H54 (cell line): Measurements from ENCODE around the gene SETD1A.

Experiments
- DNase-seq: peaks from one replicate; pipeline ENCODE4 v3.0.0; 2011; ENCODE audit warnings: low spot score, mixed read lengths; ENCODE audit not compliant: insufficient read length
- FAIRE-seq: peaks from 3 replicates; lab custom pipeline; 2011; peaks lifted over from hg19 to GRCh38; lab: Jason Lieb, UNC
- POLR2A ChIP-seq: IDR thresholded peaks from 2 replicates; pipeline ENCODE4 v1.6.1; 2011; ENCODE audit warnings: low read depth, mild to moderate bottlenecking, low read length

Gene SETD1A

DNA sequence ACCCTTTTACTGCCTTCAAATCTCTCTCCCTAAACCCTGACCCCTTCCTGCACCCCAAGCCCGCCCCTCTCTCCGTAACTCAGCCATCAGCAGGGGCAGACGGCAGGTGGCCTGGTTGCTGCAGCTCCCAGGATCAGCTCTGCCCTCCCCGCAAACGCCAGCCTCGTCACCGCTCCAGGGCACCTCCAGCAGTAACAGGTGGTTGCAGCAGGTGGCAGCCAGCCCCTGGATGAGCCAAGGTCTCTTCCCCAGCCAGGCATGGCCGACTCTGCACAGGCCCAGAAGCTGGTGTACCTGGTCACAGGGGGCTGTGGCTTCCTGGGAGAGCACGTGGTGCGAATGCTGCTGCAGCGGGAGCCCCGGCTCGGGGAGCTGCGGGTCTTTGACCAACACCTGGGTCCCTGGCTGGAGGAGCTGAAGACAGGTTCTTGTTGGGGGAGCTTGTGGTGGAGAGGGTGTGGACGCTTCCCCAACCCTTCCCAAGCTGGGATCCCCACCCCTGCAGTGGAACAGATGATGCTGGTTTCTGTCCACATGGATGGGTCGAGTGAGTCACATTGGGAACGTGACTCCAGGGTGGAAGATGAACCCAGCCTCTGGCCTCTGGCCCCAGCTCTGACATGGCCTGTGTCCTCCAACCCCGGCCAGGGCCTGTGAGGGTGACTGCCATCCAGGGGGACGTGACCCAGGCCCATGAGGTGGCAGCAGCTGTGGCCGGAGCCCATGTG lies 28.0 kb downstream of the SETD1A start:
- DNase-seq (no peak), FAIRE-seq (no peak)
- no peak for TF ChIP-seq POLR2A

DNA sequence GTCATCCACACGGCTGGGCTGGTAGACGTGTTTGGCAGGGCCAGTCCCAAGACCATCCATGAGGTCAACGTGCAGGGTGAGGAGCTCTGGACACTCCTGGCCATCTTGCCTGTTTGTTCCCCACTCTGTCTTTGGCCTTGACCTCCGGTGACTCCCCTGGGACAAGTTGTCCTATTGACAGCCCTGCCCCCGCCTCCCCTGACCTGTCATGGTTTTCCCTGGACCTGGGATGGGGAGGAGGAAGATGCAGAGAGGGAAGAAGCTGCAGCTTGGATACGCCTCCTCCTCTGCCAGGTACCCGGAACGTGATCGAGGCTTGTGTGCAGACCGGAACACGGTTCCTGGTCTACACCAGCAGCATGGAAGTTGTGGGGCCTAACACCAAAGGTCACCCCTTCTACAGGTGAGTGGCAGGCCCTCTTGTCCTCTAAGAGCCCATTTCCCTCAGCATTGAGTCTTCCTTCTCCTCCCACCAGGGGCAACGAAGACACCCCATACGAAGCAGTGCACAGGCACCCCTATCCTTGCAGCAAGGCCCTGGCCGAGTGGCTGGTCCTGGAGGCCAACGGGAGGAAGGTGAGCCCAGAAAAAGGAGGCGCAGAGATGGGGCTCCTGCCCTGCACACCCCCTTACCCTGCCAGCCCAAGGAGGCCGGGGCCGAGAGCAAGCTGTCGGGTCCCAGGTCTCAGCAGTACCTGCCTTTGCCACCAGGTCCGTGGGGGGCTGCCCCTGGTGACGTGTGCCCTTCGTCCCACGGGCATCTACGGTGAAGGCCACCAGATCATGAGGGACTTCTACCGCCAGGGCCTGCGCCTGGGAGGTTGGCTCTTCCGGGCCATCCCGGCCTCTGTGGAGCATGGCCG lies 28.8 kb downstream of the SETD1A start:
- TF ChIP-seq POLR2A = no peak
- FAIRE-seq (no peak), DNase-seq (no peak)

DNA sequence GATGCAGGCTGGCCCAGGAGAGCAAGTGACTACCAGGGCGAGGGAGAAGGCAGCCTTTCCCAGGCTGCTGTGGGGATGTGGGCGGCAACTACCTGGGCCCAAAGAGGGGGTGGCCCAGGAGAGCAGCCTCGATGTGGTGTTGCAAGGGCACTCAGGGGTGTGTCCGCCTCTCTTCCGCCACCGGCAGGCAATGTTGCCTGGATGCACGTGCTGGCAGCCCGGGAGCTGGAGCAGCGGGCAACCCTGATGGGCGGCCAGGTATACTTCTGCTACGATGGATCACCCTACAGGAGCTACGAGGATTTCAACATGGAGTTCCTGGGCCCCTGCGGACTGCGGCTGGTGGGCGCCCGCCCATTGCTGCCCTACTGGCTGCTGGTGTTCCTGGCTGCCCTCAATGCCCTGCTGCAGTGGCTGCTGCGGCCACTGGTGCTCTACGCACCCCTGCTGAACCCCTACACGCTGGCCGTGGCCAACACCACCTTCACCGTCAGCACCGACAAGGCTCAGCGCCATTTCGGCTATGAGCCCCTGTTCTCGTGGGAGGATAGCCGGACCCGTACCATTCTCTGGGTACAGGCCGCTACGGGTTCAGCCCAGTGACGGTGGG lies 30.1 kb downstream of the SETD1A start:
- TF ChIP-seq POLR2A = no peak
- no peak for DNase-seq
- no peak for FAIRE-seq

- DNase-seq = no peak
- TF ChIP-seq POLR2A = no peak
- no peak for FAIRE-seq
Observed at GRCh38 chr16:30989469-30990047, 32.0 kb downstream of the SETD1A start.

DNA sequence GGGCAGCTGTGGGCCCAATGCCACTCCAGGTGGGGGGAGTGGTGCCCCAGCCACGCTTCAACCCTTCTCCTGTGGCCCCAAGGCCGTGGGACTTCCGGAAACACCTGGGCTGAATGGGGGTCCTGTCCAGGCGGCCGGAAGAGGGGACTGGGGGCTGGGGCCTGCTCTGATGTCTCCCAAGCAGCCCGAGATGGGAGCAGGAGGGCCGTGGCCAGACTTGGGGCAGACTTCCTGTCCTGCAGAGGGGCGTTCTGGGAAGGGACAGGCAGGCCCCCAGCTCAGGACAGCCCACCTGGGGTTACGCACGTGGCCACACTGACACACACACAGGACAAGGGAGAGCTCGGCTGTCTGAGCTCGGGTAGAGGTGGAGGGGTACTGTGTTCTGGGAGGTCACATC lies 32.6 kb downstream of the SETD1A start:
- TF ChIP-seq POLR2A = no peak
- DNase-seq (no peak), FAIRE-seq (no peak)

DNA sequence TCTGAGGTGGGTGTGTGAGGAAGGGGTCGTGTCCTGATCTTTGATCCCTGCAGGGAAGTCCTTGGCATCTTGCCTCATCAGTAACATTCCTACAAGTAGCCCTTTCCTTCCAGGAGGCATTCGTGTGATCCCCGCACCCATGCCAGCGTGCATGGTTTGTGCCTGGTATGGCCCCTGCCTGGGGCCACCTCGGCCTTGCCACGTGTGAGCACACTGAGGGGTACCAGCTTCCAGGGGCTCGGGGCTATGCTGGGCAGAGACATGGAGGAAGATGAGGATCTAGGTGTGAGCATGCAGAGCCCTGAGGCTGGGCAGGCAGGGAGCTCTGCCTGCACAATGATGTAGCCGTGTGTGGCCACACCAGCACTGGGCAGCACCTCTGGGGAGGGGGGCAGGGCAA lies 33.5 kb downstream of the SETD1A start:
- no peak for DNase-seq
- TF ChIP-seq POLR2A = no peak
- no peak for FAIRE-seq

DNA sequence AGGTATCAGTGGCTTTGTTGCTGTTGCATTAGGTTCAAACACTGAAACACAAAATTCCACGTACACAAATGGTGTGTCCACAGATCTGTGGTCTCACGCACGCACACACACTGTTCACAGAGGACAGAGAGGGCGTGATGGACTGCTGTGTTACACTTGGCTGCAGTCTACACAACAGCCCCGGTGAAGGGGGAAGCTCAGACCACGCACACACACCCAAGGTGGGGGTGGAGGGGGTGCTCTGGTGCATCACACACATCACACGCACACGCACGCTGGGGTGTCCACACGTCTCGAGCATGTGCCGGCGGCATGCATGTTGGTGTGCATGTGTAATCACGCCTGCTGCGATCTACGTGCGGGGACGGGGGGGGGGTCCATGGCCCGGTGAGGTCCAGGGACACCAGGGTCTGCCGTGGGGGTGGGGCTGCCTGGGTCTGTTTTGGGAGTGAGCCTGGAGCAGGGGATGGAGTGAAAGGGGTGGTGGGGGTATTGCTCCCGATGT lies 34.8 kb downstream of the SETD1A start:
- TF ChIP-seq POLR2A = no peak
- no peak for DNase-seq
- FAIRE-seq = no peak

DNA sequence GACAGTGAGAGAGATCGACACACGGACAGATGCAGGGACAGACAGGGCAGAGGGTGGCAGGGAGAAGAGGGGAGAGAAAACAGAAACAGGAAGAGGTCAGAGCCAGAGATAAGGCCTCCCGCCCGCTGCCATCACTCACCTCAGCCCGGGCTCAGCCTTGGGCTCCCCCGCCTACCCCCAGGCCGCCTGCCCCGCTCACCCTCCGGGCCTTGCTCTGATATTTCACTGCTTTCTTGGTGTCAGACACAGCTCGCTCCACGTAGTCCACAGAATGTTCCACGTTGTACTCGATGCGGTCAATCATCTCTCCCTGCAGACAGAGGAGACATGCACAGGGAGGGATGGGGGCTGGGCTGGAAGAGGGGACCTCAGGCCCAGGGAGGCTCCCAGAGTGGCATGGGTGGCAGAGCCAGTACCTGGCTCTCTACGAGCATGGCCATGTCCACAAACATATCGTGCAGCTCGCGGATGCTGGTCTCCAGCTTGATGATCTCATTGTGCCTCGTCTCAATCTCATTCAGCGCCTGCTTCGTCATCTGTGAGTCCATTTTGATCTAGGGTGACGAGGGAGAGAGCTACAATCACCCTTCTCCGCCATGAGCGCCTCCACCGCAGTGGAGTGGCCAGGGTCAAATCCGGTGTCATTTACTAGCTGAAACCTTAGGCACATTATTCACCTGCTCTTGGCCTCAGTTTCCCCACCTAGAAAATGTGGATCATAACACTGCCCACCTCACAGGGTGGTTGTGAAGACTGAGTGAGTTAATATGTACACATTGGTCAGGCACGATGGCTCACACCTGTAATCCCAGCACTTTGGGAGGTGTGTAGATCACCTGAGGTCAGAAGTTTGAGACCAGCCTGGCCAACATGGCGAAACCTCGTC lies 35.6 kb downstream of the SETD1A start:
- no peak for TF ChIP-seq POLR2A
- FAIRE-seq (no peak), DNase-seq (no peak)

DNA sequence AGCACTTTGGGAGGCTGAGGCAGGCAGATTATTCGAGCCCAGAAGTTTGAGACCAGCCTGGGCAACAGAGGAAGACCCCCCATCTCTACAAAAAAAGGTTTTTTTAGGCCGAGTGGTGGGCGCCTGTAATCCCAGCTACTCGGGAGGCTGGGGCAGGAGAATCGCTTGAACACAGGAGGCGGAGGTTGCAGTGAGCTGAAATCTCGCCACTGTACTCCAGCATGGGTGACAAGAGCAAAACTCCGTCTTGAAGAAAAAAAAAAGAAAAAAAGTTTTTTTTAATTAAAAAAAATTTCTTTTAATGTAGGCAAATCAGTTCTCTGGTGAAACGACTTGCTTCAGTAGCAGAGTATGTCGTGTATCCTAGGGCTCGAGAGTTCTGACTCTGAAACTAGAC lies 38.4 kb downstream of the SETD1A start:
- no peak for FAIRE-seq
- TF ChIP-seq POLR2A = no peak

DNA sequence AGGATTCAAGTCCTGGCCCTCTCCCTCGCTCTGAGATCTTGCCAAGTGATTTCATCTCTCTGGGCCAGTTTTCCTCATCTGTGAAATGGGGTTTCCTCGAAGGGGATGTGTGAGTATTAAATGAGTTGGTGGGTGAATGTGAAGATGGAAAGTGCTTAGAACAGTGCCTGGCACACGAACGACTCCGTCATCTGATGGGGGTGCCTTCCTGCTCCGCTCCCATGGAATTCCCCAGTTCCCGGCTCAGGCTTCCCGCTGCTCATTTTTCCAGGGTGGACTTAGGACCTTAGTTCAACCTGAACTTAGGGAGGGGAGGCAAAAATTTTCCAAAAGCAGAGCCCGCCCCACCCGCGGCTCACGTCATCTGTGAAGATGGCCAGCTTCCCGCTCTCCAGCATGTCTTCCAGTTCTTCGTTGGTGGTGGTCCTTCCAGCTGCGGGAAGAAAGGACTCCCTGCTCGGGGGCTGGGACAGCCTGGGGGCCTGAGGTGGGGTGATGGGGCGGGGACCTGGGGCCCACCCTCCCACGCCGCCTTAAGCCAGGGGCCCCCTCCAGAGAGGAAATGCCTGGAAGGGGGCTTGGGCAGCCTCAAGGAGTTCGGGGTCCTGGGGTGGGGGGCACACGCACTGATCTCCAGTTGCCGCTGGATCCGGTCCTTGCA lies 38.9 kb downstream of the SETD1A start:
- no peak for TF ChIP-seq POLR2A
- no peak for DNase-seq
- no peak for FAIRE-seq

More for the DNA sequence above, 38.4 kb downstream of the SETD1A start:
- no peak for DNase-seq

DNA sequence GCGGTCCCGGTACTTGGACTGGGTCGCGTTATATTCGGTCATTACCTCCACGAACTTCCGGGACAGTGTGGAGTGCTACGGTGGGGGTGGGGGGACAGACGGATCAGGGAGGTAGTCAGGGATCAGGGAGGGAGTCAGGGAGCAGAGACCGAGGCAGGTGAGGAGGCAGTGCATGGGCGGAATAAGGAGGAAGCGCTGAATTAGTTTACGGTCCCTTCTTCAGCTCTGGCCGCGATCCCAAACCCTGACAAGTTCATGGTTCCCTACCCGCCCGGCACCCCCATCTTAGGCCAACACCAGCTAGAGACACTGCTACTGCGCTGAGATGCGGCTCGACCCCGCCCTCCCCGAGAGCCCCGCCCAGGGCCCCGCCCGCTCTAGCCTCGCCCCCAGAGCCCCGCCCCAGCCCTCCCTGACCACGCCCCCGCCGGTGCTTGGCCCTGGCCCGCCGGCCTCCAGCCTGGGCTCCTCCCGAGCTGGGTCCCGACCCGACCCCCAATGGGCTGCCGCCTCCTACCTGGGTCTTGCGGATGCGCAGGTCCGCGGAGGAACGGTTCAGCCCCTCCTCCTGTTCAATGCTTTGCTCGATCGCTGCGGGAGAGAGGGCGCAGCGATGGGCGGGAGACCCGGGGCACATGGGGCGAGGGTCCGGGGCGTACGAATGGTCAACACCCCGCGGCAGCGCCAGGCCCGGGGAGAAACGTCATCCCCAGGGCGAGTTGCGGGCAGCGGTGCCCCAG lies 39.6 kb downstream of the SETD1A start:
- DNase-seq (peak; percentile 80), FAIRE-seq (no peak)
- no peak for TF ChIP-seq POLR2A
